ENCODE results near the gene DRAM1. TPM values are rescaled to one million over a fixed set of nuclear protein-coding genes. Genes with fewer than 3 reads are reported as not detected.

Gene DRAM1
- total and polyA plus RNA-seq, 10 of the 15 experiments (the other 5 are each of a cell fraction or from before 2014, with no cell fraction given) = 22.4 to 91.5 (median 41.4) TPM

DNA sequence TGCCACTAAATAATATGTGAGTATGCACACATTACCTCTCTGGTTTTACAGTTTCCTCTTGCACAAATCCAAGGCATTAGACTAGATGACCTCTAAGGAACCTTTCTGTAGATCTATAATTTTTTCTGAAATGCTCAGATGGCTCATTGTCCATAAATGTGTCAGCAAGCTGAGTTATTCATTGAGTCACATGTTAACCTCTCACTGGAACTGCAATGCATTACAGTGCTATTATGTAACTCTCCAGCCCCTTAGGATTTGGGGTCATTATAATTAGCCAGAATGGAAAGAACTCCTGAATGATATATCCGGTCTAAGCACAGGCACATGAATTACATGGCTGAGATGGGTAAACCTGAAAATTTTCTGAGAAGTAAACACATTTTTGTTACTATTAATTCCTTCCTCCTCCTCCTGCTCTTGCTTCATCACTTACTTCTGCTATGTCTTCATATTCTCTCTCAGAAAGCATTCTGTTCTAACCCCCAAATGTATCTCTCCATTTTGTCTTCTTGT lies 20.3 kb upstream of the DRAM1 start (continued):
- peak; percentile 40 to 64; a peak in 3 of 4 replicates for TF ChIP-seq EP300 (IDR thresholded peaks at IDR 0.05; ENCODE audit: borderline replicate concordance in 1 of 2, control insufficient read depth in 1 of 2, low read depth in 2 of 2, low read length in 2 of 2)
- TF ChIP-seq ZBED1 (IDR thresholded peaks at IDR 0.05; ENCODE audit: borderline replicate concordance) = peak; percentile 84; the same call in 1 of the 2 replicates
- peak; percentile 65; the same call in 1 of the 2 replicates for TF ChIP-seq BCL11A (IDR thresholded peaks at IDR 0.05; ENCODE audit: low read depth, low read length)
- no peak for TF ChIP-seq NR2C1 (IDR thresholded peaks at IDR 0.05)
- TF ChIP-seq EED (IDR thresholded peaks at IDR 0.05; ENCODE audit: low read depth) = peak; percentile 69
- TF ChIP-seq MEF2B (IDR thresholded peaks at IDR 0.05; ENCODE audit: partially characterized antibody, poor library complexity, severe bottlenecking) = peak; percentile 30
- TF ChIP-seq, protein P1, sequence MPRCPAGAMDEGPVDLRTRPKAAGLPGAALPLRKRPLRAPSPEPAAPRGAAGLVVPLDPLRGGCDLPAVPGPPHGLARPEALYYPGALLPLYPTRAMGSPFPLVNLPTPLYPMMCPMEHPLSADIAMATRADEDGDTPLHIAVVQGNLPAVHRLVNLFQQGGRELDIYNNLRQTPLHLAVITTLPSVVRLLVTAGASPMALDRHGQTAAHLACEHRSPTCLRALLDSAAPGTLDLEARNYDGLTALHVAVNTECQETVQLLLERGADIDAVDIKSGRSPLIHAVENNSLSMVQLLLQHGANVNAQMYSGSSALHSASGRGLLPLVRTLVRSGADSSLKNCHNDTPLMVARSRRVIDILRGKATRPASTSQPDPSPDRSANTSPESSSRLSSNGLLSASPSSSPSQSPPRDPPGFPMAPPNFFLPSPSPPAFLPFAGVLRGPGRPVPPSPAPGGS (IDR thresholded peaks at IDR 0.05; ENCODE audit: borderline replicate concordance, insufficient read depth, low read depth, low read length, poor library complexity, severe bottlenecking) = peak; percentile 54
- no peak; the same call in 1 of the 2 replicates for TF ChIP-seq DPF2 (IDR thresholded peaks at IDR 0.05)

DNA sequence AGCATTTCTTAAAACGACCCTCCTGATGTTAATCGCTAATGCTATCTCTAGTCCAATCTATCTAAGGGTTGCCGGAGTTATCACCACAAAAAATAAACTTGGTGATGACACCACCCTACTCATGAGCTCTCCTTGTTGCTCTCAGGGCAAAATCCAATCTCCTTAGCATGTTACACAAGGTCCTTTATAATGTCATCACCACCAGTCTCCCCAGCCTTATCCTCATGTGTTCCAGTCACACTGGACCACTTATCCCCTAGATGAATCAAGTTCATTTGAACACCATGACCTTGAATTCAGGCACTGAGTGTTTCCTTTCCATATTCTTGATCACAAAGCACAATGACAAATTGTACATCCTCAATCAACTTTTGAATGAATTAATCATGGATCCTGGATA lies 19.0 kb upstream of the DRAM1 start:
- RAD21 ChIA-PET (ENCODE audit: unreplicated experiment) = no interaction called here
- CTCF ChIA-PET = interaction anchor here (0.6 to 1.4 kb wide), 3 partner anchors 18 to 80 kb away, joined by 3 to 4 read pairs (median 3); no protein-coding TSS in a partner anchor

More for the DNA sequence above, 19.0 kb upstream of the DRAM1 start:
- peak overlapping the region; percentile 59 for H3K4me2 ChIP-seq (ENCODE audit: control insufficient read depth, insufficient read depth)
- H3K9me3 ChIP-seq (replicated peaks; ENCODE audit: control insufficient read depth, insufficient read depth, low read length) = peaks cover 10% of the 10 kb centered on the region
- DNase-seq (ENCODE audit: low read depth, low spot score) (no peak), FAIRE-seq (no peak), ATAC-seq (no peak)
- ChIA-PET POLR2A (interaction anchor here (1.4 kb wide), 1 partner anchor 28 kb away, joined by 5 read pairs; no protein-coding TSS in a partner anchor), SMC1A (ENCODE audit: uncharacterized antibody, unreplicated experiment) (no interaction called here)
- BruUV-seq (replicated peaks) = no TSS peak
- H4K20me1 ChIP-seq (ENCODE audit: control insufficient read depth, insufficient read depth) = no peaks in the 10 kb centered on the region
- H3K4me1 ChIP-seq (ENCODE audit: control insufficient read depth, insufficient read depth, low read length) = peaks cover 64% of the 10 kb centered on the region
- peak overlapping the region; percentile 75 for H3K27ac ChIP-seq (ENCODE audit: control insufficient read depth, insufficient read depth)
- H3K79me2 ChIP-seq (ENCODE audit: control insufficient read depth, insufficient read depth, low read length) = no peaks in the 10 kb centered on the region
- no peaks in the 10 kb centered on the region for H3K27me3 ChIP-seq (replicated peaks in 1 of 2; ENCODE audit: control insufficient read depth in 2 of 2, insufficient read depth in 2 of 2, low read length in 1 of 2)
- no peak overlapping the region for H3K4me3 ChIP-seq
- H3K36me3 ChIP-seq (ENCODE audit: control insufficient read depth in 2 of 2, insufficient read depth in 2 of 2, low read length in 1 of 2) = no peaks in the 10 kb centered on the region
- intact Hi-C loops (cut with micrococcal nuclease; ENCODE audit: unreplicated experiment) = no loop called here
- TF ChIP-seq SMC3 (IDR thresholded peaks at IDR 0.05; ENCODE audit: borderline replicate concordance, low read length) (no peak), EED (IDR thresholded peaks at IDR 0.05; ENCODE audit: low read depth) (no peak), ZNF24 (IDR thresholded peaks at IDR 0.05) (no peak), NFYA (IDR thresholded peaks at IDR 0.05; ENCODE audit: borderline replicate concordance, low read depth, low read length) (no peak), ZNF592 (IDR thresholded peaks at IDR 0.05) (no peak), USF1 (IDR thresholded peaks at IDR 0.05; ENCODE audit: borderline replicate concordance, extremely low read length, insufficient read depth, low read depth, low read length) (no peak), ZNF384 (IDR thresholded peaks at IDR 0.05; ENCODE audit: borderline replicate concordance, low read depth, low read length) (no peak)
- no peak overlapping the region for H3K9ac ChIP-seq (ENCODE audit: control insufficient read depth, insufficient read depth, low read length)
- 98% methylated on average over 3 of the region's 3 CpGs for WGBS (ENCODE audit: insufficient coverage, insufficient replicate concordance, low lambda C conversion rate, missing lambda C conversion rate)
- in situ Hi-C loops (cut with MboI) = no loop called here
- peak overlapping the region; percentile 46; the same call in 1 of the 2 replicates for H2AFZ ChIP-seq (ENCODE audit: control insufficient read depth, low read depth, low read length)
